Measurements from ENCODE around the gene WWC2.

- peak; percentile 22 to 50; a peak in 2 of 4 replicates for TF ChIP-seq CTCF (conservative IDR thresholded peaks at IDR 0.05; ENCODE audit: low read depth in 2 of 2)
- TF ChIP-seq EZH2phosphoT487 (IDR thresholded peaks at IDR 0.05; ENCODE audit: unreplicated experiment), result no peak
- TF ChIP-seq NANOG (IDR thresholded peaks at IDR 0.05; ENCODE audit: borderline replicate concordance), result no peak
These were observed 660 bp downstream of the WWC2 start for GRCh38 chr4:183099537-183100297.
